Bronchial epithelial cell (primary cell): ENCODE measurements around the gene TMEM120B. TPM values are rescaled to one million over a fixed set of nuclear protein-coding genes. Genes with fewer than 3 reads are reported as not detected.
"Not testable (repeated sequence)": the region's sequence is repeated elsewhere in the genome, so short reads cannot be mapped to it uniquely, and the experiment has no call there.

ENCODE experiments used
- DNase-seq: peaks from one replicate; pipeline ENCODE4 v3.0.0-alpha.2; 2010; ENCODE audit warnings: low read depth
- FAIRE-seq: peaks from 2 replicates; lab custom pipeline; 2011; peaks lifted over from hg19 to GRCh38; lab: Jason Lieb, UNC
- H3K27me3 ChIP-seq: 2 replicates; pipeline ENCODE4 v1.5.1; 2011; ENCODE audit warnings: low read length; ENCODE audit not compliant: control insufficient read depth, insufficient read depth
- H3K36me3 ChIP-seq: 2 replicates; pipeline ENCODE4 v1.5.1; 2011; ENCODE audit warnings: low read length; ENCODE audit not compliant: control insufficient read depth, insufficient read depth
- H3K4me3 ChIP-seq: 2 replicates; pipeline ENCODE4 v1.5.1; 2011; ENCODE audit warnings: mild to moderate bottlenecking, low read depth, low read length, control low read depth
- CTCF ChIP-seq: IDR thresholded peaks from 2 replicates; pipeline ENCODE4 v1.5.1; 2011; ENCODE audit warnings: mild to moderate bottlenecking, moderate library complexity, low read length, control low read depth, inconsistent platforms; ENCODE audit not compliant: insufficient read depth, severe bottlenecking
- total RNA-seq: library from RNA; depleted of rRNA; stranded (reverse); fragments of >200 nt; gene quantifications from 2 replicates; pipeline ENCODE4 v1.2.1, GENCODE V29; 2014

The TMEM120B gene
- total RNA-seq, 1 donor from 2014 or later = 9.7 TPM

DNA sequence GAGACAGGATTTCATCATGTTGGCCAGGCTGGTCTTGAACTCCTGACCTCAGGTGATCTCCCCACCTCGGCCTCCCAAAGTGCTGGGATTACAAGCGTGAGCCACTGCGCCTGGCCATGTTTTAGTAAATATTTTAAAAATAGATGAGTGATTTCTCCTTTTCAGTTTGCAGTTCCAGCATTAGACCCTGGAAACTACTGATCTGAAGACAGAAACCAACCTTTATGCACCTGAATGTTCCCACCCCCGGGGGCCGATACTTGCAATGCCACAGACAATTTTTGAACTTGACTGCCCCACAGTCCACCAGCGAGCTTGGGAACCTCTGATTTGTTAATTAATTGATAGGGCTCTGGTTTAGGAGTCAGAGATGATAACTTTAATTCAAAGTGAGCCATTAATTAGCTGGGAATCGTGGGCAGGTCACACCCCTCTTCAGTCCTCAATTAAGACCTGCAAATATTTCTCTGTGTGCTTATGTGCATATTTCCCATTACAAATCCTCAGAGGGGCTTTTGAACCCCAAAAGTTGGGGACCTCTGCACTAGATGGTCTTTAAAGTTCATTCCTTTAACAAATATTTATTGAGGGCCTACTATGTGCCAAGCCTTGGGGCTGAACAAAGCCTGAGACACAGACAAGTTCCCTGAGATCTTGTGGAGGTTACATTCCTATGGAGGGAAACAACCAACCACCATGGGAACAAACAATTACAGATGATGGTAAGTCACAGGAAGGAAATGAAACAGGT, 4.1 kb upstream of the TMEM120B start:
- no peaks in the 10 kb centered on the region for H3K36me3 ChIP-seq
- TF ChIP-seq CTCF = no peak
- H3K27me3 ChIP-seq = no peaks in the 10 kb centered on the region
- H3K4me3 ChIP-seq = no peak overlapping the region
- DNase-seq = no peak
- FAIRE-seq = no peak

DNA sequence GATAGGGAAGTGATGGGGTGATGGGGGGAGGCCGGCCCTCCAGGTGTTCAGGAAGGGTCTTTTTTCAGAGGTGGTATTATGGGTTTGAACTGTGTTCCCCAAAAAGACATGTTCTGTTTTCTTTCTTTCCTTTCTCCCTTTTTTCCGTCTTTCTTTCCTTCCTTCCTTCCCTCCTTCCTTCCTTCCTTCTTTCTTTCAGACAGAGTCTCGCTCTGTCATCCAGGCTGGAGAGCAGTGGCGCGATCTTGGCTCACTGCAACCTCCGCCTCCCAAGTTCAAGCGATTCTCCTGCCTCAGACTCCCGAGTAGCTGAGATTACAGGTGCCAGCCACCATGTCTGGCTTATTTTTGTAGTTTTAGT, 3.5 kb upstream of the TMEM120B start:
- H3K4me3 ChIP-seq, H3K36me3 ChIP-seq, H3K27me3 ChIP-seq, FAIRE-seq, DNase-seq: not testable (repeated sequence)

GRCh38 chr12:121709478-121709961, 3.0 kb upstream of the TMEM120B start:
- DNase-seq (peak; percentile 87), FAIRE-seq (no peak)
- Histone ChIP-seq H3K4me3 (no peak overlapping the region), H3K27me3 (no peaks in the 10 kb centered on the region), H3K36me3 (no peaks in the 10 kb centered on the region)
- TF ChIP-seq CTCF = peak; percentile 16

DNA sequence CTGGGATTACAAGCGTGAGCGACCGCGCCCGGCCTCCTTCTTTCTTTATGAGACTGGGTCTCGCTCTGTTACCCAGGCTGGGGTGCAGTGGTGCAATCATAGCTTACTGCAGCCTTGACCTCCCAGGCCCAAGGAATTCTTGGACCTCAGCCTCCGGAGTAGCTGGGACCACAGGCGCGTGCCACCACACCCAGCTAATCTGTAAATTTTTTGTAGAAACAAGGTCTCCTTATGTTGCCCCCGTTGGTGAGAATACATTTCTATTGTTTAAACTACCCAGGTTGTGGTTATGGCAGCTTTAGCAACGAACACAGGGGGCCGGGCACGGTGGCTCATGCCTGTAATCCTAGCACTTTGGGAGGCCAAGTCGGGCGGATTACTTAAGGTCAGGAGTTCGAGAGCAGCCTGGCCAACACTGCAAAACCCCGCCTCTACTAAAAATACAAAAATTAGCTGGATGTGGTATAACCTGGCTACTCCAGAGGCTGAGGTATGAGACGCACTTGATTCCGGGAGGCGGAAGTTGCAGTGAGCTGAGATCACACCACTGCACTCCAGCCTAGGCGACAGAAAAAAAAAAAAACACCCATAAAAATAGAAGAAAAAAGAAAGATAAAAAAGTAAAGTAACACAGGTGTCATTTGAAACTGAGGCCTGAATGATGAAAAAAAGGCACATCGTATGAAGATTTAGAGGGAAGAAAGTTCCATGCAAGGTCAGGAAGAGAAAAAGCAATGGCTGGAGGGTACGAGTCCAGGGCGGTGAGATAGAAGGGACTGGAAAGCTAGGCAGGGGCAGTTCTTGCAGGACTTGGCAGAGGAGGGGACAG, 977 bp upstream of the TMEM120B start:
- no peak for TF ChIP-seq CTCF
- peak; percentile 40 for DNase-seq
- FAIRE-seq = no peak
- peak overlapping the region; percentile 87 for H3K4me3 ChIP-seq
- H3K27me3 ChIP-seq = no peaks in the 10 kb centered on the region
- no peaks in the 10 kb centered on the region for H3K36me3 ChIP-seq

DNA sequence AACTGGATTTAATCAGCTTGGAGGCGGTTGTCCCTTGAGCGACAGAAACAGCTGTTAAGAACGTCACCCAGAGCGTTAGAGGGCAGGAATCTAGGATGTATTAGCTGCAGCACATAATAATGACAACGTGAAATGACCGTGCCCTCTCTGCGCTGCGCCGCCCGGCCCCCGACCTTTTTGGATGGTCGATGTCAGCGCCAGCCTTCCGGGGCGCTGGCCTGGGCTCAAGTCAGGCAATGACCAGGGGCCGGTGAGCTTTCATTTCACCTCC, 427 bp upstream of the TMEM120B start:
- H3K4me3 ChIP-seq = peak overlapping the region; percentile 87
- no peaks in the 10 kb centered on the region for H3K36me3 ChIP-seq
- DNase-seq = peak; percentile 20
- no peak for FAIRE-seq
- no peak for TF ChIP-seq CTCF
- H3K27me3 ChIP-seq = no peaks in the 10 kb centered on the region

DNA sequence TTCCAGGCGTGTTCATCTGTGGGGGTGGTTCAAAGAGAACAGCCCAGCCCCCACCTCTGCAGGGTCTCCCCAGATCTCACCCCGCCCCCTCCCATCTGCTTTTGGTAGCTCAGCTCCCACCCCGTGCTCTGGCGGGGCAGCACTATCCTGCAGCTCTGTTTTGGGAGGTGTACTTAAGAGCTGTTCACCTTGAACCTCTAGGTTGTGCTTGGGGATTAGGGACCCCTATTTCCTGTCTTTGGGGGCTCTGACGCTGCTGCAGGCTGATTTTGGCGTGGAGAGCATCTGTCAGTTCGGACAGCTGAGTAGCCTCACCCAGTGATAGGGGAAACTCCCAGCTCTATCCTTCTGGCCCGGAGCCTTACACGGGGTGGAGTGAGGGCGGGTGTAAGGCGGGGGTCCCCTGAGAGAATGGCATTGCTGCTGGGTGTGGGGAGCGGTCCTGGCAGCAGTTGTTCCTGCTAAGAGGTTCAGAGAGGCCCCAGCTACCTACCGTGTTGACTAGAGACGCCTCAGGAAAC, 765 bp downstream of the TMEM120B start:
- no peak for FAIRE-seq
- Histone ChIP-seq H3K36me3 (no peaks in the 10 kb centered on the region), H3K4me3 (peak overlapping the region; percentile 87), H3K27me3 (no peaks in the 10 kb centered on the region)
- DNase-seq = no peak
- TF ChIP-seq CTCF = no peak
